K562 (cell line): ENCODE results near the gene IL15. TPM values are rescaled to one million over a fixed set of nuclear protein-coding genes. Genes with fewer than 3 reads are reported as not detected.

ENCODE experiments used
- ATAC-seq: fragments of 200-7000 bp; cut with Tn5 transposase; 3 replicates; pipeline ENCODE4 v1.9.1; 2020; ENCODE audit warnings: moderate library complexity
- BruUV-seq: library from RNA; stranded (reverse); fragments of 400-500 nt; replicated peaks from 2 replicates; lab custom pipeline; 2021; lab: Mats Ljungman, UMichigan
- CTCF ChIA-PET: fragments of 300-600 bp; formaldehyde crosslinking; extraction: SDS; loops from one replicate; lab custom pipeline; 2021; ENCODE audit warnings: low intra/inter-chr PET ratio; lab: Yijun Ruan, JAX
- POLR2A ChIA-PET: fragments of 300-600, 350-650 bp; sonication (Branson Sonifier 250); formaldehyde crosslinking; extraction: SDS; loops from one replicate; lab custom pipeline; 2021; ENCODE audit warnings: antibody characterized with exemption, inconsistent platforms; lab: Yijun Ruan, JAX
- DNase-seq, 4 experiments: peaks; one replicate each; pipeline versions ENCODE4 v3.0.0 to v3.0.0-alpha.2; 2011 to 2018; ENCODE audit warnings: low spot score in 3 of 4, mixed read lengths in 3 of 4; ENCODE audit errors: extremely low read depth in 1 of 4
- FAIRE-seq: peaks from 2 replicates; lab custom pipeline; 2011; peaks lifted over from hg19 to GRCh38; lab: Jason Lieb, UNC
- H2AFZ ChIP-seq: 2 replicates; pipeline ENCODE4 v1.6.0; 2011; ENCODE audit warnings: low read depth, low read length, control low read depth, inconsistent platforms
- H3K27ac ChIP-seq: fragments of 200-600 bp; 3 replicates; pipeline ENCODE4 v1.8.0; 2011; ENCODE audit warnings: low read depth, mild to moderate bottlenecking, control low read depth, inconsistent platforms, low read length, moderate library complexity, mixed read lengths; ENCODE audit errors: extremely low read depth
- H3K27me3 ChIP-seq, 2 experiments: fragments of 300-600 bp in 1 of 2; 2 replicates in 1 of 2; 3 replicates in 1 of 2; pipeline versions ENCODE4 v1.6.0 to v1.8.0; 2011; ENCODE audit warnings: inconsistent platforms in 2 of 2, low read length in 2 of 2, mild to moderate bottlenecking in 1 of 2, mixed read lengths in 1 of 2, moderate library complexity in 1 of 2; ENCODE audit not compliant: control insufficient read depth in 2 of 2, insufficient read depth in 2 of 2
- H3K36me3 ChIP-seq: fragments of 300-600 bp; 3 replicates; pipeline ENCODE4 v1.8.0; 2011; ENCODE audit warnings: mild to moderate bottlenecking, low read length, inconsistent platforms; ENCODE audit not compliant: control insufficient read depth, insufficient read depth
- H3K4me1 ChIP-seq, 2 experiments: fragments of 200-600 bp in 1 of 2; replicated peaks in 1 of 2; 2 replicates in 1 of 2; 3 replicates in 1 of 2; pipeline versions ENCODE4 v1.5.1 to v1.8.0; 2011; ENCODE audit warnings: inconsistent platforms in 2 of 2, low read length in 2 of 2, mild to moderate bottlenecking in 1 of 2, mixed read lengths in 1 of 2, moderate library complexity in 1 of 2; ENCODE audit not compliant: control insufficient read depth in 2 of 2, insufficient read depth in 2 of 2
- H3K4me2 ChIP-seq: 2 replicates; pipeline ENCODE4 v1.6.1; 2011; ENCODE audit warnings: low read length, control low read depth, inconsistent platforms, mixed read lengths; ENCODE audit not compliant: insufficient read depth
- H3K4me3 ChIP-seq: fragments of 200-600 bp; sonication (generic), shearing (Covaris generic); 2 replicates; pipeline ENCODE4 v1.5.1; 2016; ENCODE audit warnings: control low read depth, inconsistent platforms
- H3K79me2 ChIP-seq: fragments of 200-600 bp; 3 replicates; pipeline ENCODE4 v1.8.0; 2011; ENCODE audit warnings: low read length, inconsistent platforms; ENCODE audit not compliant: control insufficient read depth, insufficient read depth
- H3K9ac ChIP-seq, 2 experiments: 2 replicates each; pipeline versions ENCODE4 v1.6.0 to v1.6.1; 2011; ENCODE audit warnings: low read depth in 2 of 2, low read length in 2 of 2, control low read depth in 1 of 2, inconsistent platforms in 1 of 2, mild to moderate bottlenecking in 1 of 2, mixed read lengths in 1 of 2; ENCODE audit not compliant: insufficient read depth in 1 of 2
- H3K9me1 ChIP-seq: one replicate; pipeline ENCODE4 v1.6.0; 2011; ENCODE audit warnings: inconsistent platforms, mild to moderate bottlenecking, low read length, moderate library complexity; ENCODE audit not compliant: control insufficient read depth, insufficient read depth
- H3K9me3 ChIP-seq: replicated peaks from 2 replicates; pipeline ENCODE4 v1.5.1; 2011; ENCODE audit warnings: low read depth, low read length, inconsistent platforms; ENCODE audit not compliant: control insufficient read depth, insufficient read depth
- H4K20me1 ChIP-seq: replicated peaks from 2 replicates; pipeline ENCODE4 v1.6.1; 2011; ENCODE audit warnings: low read length, inconsistent platforms, mixed read lengths; ENCODE audit not compliant: control insufficient read depth, insufficient read depth
- MTA3 ChIP-seq: fragments of 450-650 bp; formaldehyde crosslinking; IDR thresholded peaks from 2 replicates; pipeline ENCODE4 v1.6.1; 2017; ENCODE audit warnings: mild to moderate bottlenecking, borderline replicate concordance
- RFX1 ChIP-seq: fragments of 450-650 bp; IDR thresholded peaks from 2 replicates; pipeline ENCODE4 v1.6.1; 2016; ENCODE audit warnings: mild to moderate bottlenecking, moderate library complexity
- ZNF274 ChIP-seq: IDR thresholded peaks from 2 replicates; pipeline ENCODE4 v1.6.1; 2011; ENCODE audit warnings: low read depth, mild to moderate bottlenecking, low read length, moderate library complexity, borderline replicate concordance
- ZNF57 ChIP-seq: fragments of 450-650 bp; formaldehyde crosslinking; IDR thresholded peaks from 2 replicates; pipeline ENCODE4 v1.4.0; 2020; ENCODE audit warnings: mild to moderate bottlenecking, moderate library complexity
- WGBS: fragments of 100-300 bp; shearing (Covaris generic); methylation state at CpG from one replicate; pipeline ENCODE4 v1.1.6; 2016; ENCODE audit warnings: low coverage, mixed read lengths; ENCODE audit not compliant: insufficient coverage; ENCODE audit errors: missing lambda C conversion rate; 5-methylcytosine and 5-hydroxymethylcytosine counted together
- in situ Hi-C: fragments of 300-500 bp; cut with MboI; formaldehyde crosslinking; loops from 4 replicates; pipeline ENCODE4 v1.15.0; 2018; ENCODE audit warnings: inconsistent platforms, mixed read lengths
- intact Hi-C: fragments of 100-400 bp; cut with micrococcal nuclease; formaldehyde crosslinking; loops from 2 replicates; pipeline ENCODE4 v1.14.2; 2022
- polyA plus RNA-seq, 8 experiments: library from polyadenylated mRNA; depleted of rRNA in 4 of 8; stranded (reverse) in 5 of 8; unstranded in 3 of 8; fragments of >200 nt; fragmentation: Nextera tagmentation in 2 of 8; fragmentation: Illumina TruSeq in 1 of 8; extraction: Ambion mirVana in 2 of 8; extraction: Trizol in 1 of 8; gene quantifications; 2 replicates each; pipeline versions ENCODE4 v1.2.1 to v1.2.3, GENCODE V29; 2011 to 2014; ENCODE audit warnings: inconsistent platforms in 1 of 8, missing spikeins in 1 of 8
- total RNA-seq, 7 experiments: library from RNA; depleted of rRNA in 6 of 7; stranded (reverse); fragments of >200 nt in 6 of 7; fragmentation: Illumina TruSeq in 2 of 7; extraction: Trizol in 2 of 7; gene quantifications; 2 replicates each; pipeline versions ENCODE4 v1.2.1 to v1.2.3, GENCODE V29; 2011 to 2021; ENCODE audit warnings: low replicate concordance in 1 of 7
- TF ChIP-seq, protein P1 (sequence below): sonication (generic); formaldehyde crosslinking; IDR thresholded peaks from 2 replicates; pipeline ENCODE4 v1.8.0; 2022; ENCODE audit warnings: mild to moderate bottlenecking, missing genetic modification reagents
- TF ChIP-seq, protein P2 (sequence below): sonication (generic); formaldehyde crosslinking; IDR thresholded peaks from 2 replicates; pipeline ENCODE4 v1.8.0; 2022; ENCODE audit warnings: mild to moderate bottlenecking, missing genetic modification reagents

The IL15 gene
- total and polyA plus RNA-seq, 9 of the 15 experiments (the other 6 are each of a cell fraction or from before 2014, with no cell fraction given), result 0.13 to 0.50 (median 0.34) TPM

DNA sequence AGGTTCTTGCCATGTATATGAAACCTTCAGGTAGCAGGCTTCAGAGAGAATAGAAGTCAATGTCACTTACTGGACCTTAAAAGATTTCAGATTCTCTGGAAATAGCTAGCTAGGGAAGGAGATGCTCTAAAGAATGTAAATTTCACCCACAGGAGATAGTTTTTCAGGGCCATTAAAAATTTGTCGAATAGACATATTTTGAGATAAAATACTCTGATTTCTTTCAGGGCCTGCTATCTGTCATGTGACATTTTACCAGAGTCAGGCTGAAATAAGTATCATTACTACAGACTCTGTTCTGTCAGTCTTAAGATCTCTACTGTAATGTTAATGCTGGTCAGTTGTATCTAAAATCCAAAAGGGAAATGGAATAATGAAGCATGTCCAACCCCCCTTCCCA, 15.7 kb upstream of the IL15 start (continued):
- TF ChIP-seq, protein P1, sequence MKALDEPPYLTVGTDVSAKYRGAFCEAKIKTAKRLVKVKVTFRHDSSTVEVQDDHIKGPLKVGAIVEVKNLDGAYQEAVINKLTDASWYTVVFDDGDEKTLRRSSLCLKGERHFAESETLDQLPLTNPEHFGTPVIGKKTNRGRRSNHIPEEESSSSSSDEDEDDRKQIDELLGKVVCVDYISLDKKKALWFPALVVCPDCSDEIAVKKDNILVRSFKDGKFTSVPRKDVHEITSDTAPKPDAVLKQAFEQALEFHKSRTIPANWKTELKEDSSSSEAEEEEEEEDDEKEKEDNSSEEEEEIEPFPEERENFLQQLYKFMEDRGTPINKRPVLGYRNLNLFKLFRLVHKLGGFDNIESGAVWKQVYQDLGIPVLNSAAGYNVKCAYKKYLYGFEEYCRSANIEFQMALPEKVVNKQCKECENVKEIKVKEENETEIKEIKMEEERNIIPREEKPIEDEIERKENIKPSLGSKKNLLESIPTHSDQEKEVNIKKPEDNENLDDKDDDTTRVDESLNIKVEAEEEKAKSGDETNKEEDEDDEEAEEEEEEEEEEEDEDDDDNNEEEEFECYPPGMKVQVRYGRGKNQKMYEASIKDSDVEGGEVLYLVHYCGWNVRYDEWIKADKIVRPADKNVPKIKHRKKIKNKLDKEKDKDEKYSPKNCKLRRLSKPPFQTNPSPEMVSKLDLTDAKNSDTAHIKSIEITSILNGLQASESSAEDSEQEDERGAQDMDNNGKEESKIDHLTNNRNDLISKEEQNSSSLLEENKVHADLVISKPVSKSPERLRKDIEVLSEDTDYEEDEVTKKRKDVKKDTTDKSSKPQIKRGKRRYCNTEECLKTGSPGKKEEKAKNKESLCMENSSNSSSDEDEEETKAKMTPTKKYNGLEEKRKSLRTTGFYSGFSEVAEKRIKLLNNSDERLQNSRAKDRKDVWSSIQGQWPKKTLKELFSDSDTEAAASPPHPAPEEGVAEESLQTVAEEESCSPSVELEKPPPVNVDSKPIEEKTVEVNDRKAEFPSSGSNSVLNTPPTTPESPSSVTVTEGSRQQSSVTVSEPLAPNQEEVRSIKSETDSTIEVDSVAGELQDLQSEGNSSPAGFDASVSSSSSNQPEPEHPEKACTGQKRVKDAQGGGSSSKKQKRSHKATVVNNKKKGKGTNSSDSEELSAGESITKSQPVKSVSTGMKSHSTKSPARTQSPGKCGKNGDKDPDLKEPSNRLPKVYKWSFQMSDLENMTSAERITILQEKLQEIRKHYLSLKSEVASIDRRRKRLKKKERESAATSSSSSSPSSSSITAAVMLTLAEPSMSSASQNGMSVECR (CRISPR knock-in tag), result no peak
- no peak for TF ChIP-seq MTA3
- no peak for TF ChIP-seq ZNF57
- no peak for TF ChIP-seq ZNF274
- TF ChIP-seq, all 486 proteins: peak for 2

DNA sequence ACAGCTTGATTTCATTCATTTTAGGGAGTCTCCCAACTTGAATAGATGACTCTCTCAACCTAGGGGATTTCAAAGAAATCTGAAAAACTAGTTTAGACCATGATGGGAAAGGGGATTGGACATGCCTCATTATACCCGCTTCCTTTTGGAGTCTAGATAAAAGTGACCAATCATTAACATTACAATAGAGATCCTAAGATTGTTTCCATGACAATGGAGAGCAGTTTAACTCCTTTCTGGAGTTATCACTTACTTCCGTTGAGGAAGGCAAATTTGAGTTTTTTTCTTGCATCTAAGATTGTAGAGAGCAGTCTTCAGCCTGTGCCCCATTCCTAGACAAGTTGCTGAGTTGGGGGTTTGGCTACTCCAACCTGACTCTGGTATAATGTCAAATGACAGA, 11.4 kb upstream of the IL15 start:
- in situ Hi-C loops (no loop called here), intact Hi-C loops (no loop called here)
- H2AFZ ChIP-seq, result no peak overlapping the region
- 0% methylated on average over 2 of the region's 2 CpGs for WGBS
- H3K36me3 ChIP-seq, result no peaks in the 10 kb centered on the region
- no peak overlapping the region for H3K4me2 ChIP-seq
- TF ChIP-seq RFX1, result peak; percentile 16; the same call in 1 of the 2 replicates
- TF ChIP-seq, protein P2, sequence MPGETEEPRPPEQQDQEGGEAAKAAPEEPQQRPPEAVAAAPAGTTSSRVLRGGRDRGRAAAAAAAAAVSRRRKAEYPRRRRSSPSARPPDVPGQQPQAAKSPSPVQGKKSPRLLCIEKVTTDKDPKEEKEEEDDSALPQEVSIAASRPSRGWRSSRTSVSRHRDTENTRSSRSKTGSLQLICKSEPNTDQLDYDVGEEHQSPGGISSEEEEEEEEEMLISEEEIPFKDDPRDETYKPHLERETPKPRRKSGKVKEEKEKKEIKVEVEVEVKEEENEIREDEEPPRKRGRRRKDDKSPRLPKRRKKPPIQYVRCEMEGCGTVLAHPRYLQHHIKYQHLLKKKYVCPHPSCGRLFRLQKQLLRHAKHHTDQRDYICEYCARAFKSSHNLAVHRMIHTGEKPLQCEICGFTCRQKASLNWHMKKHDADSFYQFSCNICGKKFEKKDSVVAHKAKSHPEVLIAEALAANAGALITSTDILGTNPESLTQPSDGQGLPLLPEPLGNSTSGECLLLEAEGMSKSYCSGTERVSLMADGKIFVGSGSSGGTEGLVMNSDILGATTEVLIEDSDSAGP (CRISPR knock-in tag), result no peak
- H3K9me3 ChIP-seq, result no peaks in the 10 kb centered on the region
- FAIRE-seq, result no peak
- H3K9ac ChIP-seq, result no peak overlapping the region
- ChIA-PET CTCF (no interaction called here), POLR2A (interaction anchor here (1.0 kb wide), 1 partner anchor 293 kb away, joined by 3 read pairs; no protein-coding TSS in a partner anchor)
- DNase-seq, result no peak
- H3K27ac ChIP-seq, result no peak overlapping the region
- no peaks in the 10 kb centered on the region for H4K20me1 ChIP-seq
- no peak for ATAC-seq
- no peaks in the 10 kb centered on the region for H3K4me1 ChIP-seq
- no TSS peak for BruUV-seq
- H3K4me3 ChIP-seq, result no peak overlapping the region
- H3K9me1 ChIP-seq, result no peaks in the 10 kb centered on the region
- H3K27me3 ChIP-seq, result no peaks in the 10 kb centered on the region
- H3K79me2 ChIP-seq, result no peaks in the 10 kb centered on the region
